DMS 273 (cell line): Measurements from ENCODE around the gene PDIA2.

Experiments
- DNase-seq: peaks from one replicate; lab custom pipeline; 2025; ENCODE audit not compliant: unreplicated experiment; lab: John Stamatoyannopoulos, UW

The PDIA2 gene

GRCh38 chr16:296276-296675, 13.3 kb downstream of the PDIA2 start:
- no peak for DNase-seq

- DNase-seq: no peak
These were observed 14.0 kb downstream of the PDIA2 start for GRCh38 chr16:296806-297510.

- DNase-seq: no peak
These were observed 14.9 kb downstream of the PDIA2 start for GRCh38 chr16:297832-298231.

GRCh38 chr16:301235-301634, 18.3 kb downstream of the PDIA2 start:
- DNase-seq: no peak

- no peak for DNase-seq
These were observed 19.0 kb downstream of the PDIA2 start for GRCh38 chr16:301950-302349.

- no peak for DNase-seq
These were observed 21.0 kb downstream of the PDIA2 start for GRCh38 chr16:303760-304505.

- no peak for DNase-seq
These were observed 23.1 kb downstream of the PDIA2 start for GRCh38 chr16:305916-306626.

- DNase-seq: no peak
These were observed 24.0 kb downstream of the PDIA2 start for GRCh38 chr16:306911-307370.

GRCh38 chr16:307691-308312, 24.8 kb downstream of the PDIA2 start:
- no peak for DNase-seq

- no peak for DNase-seq
These were observed 26.5 kb downstream of the PDIA2 start for GRCh38 chr16:309476-309875.

GRCh38 chr16:311725-312124, 28.8 kb downstream of the PDIA2 start:
- DNase-seq: no peak

- DNase-seq: no peak
These were observed 31.4 kb downstream of the PDIA2 start for GRCh38 chr16:314351-314750.

GRCh38 chr16:314795-315299, 31.9 kb downstream of the PDIA2 start:
- no peak for DNase-seq

GRCh38 chr16:316741-317464, 33.9 kb downstream of the PDIA2 start:
- no peak for DNase-seq

- no peak for DNase-seq
These were observed 34.6 kb downstream of the PDIA2 start for GRCh38 chr16:317583-317982.

GRCh38 chr16:318628-319027, 35.7 kb downstream of the PDIA2 start:
- DNase-seq: no peak

GRCh38 chr16:320206-320605, 37.2 kb downstream of the PDIA2 start:
- DNase-seq: no peak

GRCh38 chr16:321532-321931, 38.6 kb downstream of the PDIA2 start:
- no peak for DNase-seq

GRCh38 chr16:322476-323143, 39.6 kb downstream of the PDIA2 start:
- DNase-seq: no peak

GRCh38 chr16:324201-324450, 41.2 kb downstream of the PDIA2 start:
- DNase-seq: no peak
